ENCODE measurements around the gene CYP27B1. TPM values are rescaled to one million over a fixed set of nuclear protein-coding genes. Genes with fewer than 3 reads are reported as not detected.

The CYP27B1 gene
- total and polyA plus RNA-seq, 10 of the 15 experiments (the other 5 are each of a cell fraction or from before 2014, with no cell fraction given): 0.10 to 2.7 (median 1.1) TPM

- TF ChIP-seq MXI1 (IDR thresholded peaks at IDR 0.05; ENCODE audit: low read depth, low read length) (peak; percentile 100), NR2F1 (conservative IDR thresholded peaks at IDR 0.05) (no peak), CUX1 (IDR thresholded peaks at IDR 0.05; ENCODE audit: insufficient replicate concordance, low read depth, low read length) (no peak), ZNF274 (IDR thresholded peaks at IDR 0.05; ENCODE audit: insufficient read depth, insufficient read length) (no peak), USF1 (IDR thresholded peaks at IDR 0.05; ENCODE audit: borderline replicate concordance, extremely low read length, insufficient read depth, low read depth, low read length) (peak; percentile 57), HDAC6 (IDR thresholded peaks at IDR 0.05; ENCODE audit: unreplicated experiment) (peak; percentile 45), TCF7 (IDR thresholded peaks at IDR 0.05; ENCODE audit: borderline replicate concordance) (no peak), ZNF622 (IDR thresholded peaks at IDR 0.05) (no peak), ZBED1 (IDR thresholded peaks at IDR 0.05; ENCODE audit: borderline replicate concordance) (no peak), SUZ12 (IDR thresholded peaks at IDR 0.05; ENCODE audit: unreplicated experiment) (no peak), NFXL1 (IDR thresholded peaks at IDR 0.05; ENCODE audit: borderline replicate concordance) (no peak), FOXK2 (IDR thresholded peaks at IDR 0.05) (peak; percentile 67; the same call in 1 of the 2 replicates), IRF3 (IDR thresholded peaks at IDR 0.05) (no peak), YBX1 (IDR thresholded peaks at IDR 0.05) (no peak), ZBTB33 (IDR thresholded peaks at IDR 0.05) (no peak), CREM (IDR thresholded peaks at IDR 0.05; ENCODE audit: low read depth) (peak; percentile 99), EED (IDR thresholded peaks at IDR 0.05; ENCODE audit: low read depth) (no peak), MLLT1 (IDR thresholded peaks at IDR 0.05) (peak; percentile 84), ELK1 (IDR thresholded peaks at IDR 0.05; ENCODE audit: low read depth, low read length) (no peak)
These were observed 5.1 kb upstream of the CYP27B1 start, which contains the start of gene METTL1 (continued) for GRCh38 chr12:57771873-57772428.

Data from GM12878 (cell line).